Small intestine (tissue), 7 donors: ENCODE measurements around the gene KCNQ1OT1. TPM values are rescaled to one million over a fixed set of nuclear protein-coding genes. Genes with fewer than 3 reads are reported as not detected.

ENCODE experiments used
- DNase-seq, 2 donors: peaks; one replicate each; pipeline versions ENCODE4 v3.0.0 to v3.0.0-alpha.2; 2013
- FAIRE-seq: peaks from 2 replicates; lab custom pipeline; 2012; peaks lifted over from hg19 to GRCh38; lab: Jason Lieb, UNC
- H3K27ac ChIP-seq, 3 donors: one replicate each; pipeline ENCODE4 v1.5.1; 2013; ENCODE audit warnings: low read length in 2 of 3, mild to moderate bottlenecking in 2 of 3, control low read depth in 1 of 3, inconsistent platforms in 1 of 3, low read depth in 1 of 3, moderate library complexity in 1 of 3
- H3K27me3 ChIP-seq, 3 donors: one replicate each; pipeline ENCODE4 v1.6.1; 2013; ENCODE audit warnings: low read length in 3 of 3, inconsistent platforms in 1 of 3; ENCODE audit not compliant: control insufficient read depth in 3 of 3, insufficient read depth in 3 of 3
- H3K36me3 ChIP-seq, 3 donors: one replicate each; pipeline ENCODE4 v1.6.1; 2013; ENCODE audit warnings: low read length in 3 of 3, inconsistent platforms in 1 of 3, low read depth in 1 of 3, mild to moderate bottlenecking in 1 of 3, moderate library complexity in 1 of 3; ENCODE audit not compliant: control insufficient read depth in 3 of 3, insufficient read depth in 2 of 3
- H3K4me1 ChIP-seq, 3 donors: one replicate each; pipeline ENCODE4 v1.6.1; 2013; ENCODE audit warnings: low read length in 2 of 3, inconsistent platforms in 1 of 3, low read depth in 1 of 3, mild to moderate bottlenecking in 1 of 3, moderate library complexity in 1 of 3; ENCODE audit not compliant: control insufficient read depth in 3 of 3, insufficient read depth in 2 of 3
- H3K4me3 ChIP-seq, 3 donors: one replicate each; pipeline ENCODE4 v1.5.1; 2013; ENCODE audit warnings: low read length in 3 of 3, control low read depth in 1 of 3, inconsistent platforms in 1 of 3, low read depth in 1 of 3, mild to moderate bottlenecking in 1 of 3, moderate library complexity in 1 of 3
- H3K9me3 ChIP-seq, 2 donors: one replicate each; pipeline ENCODE4 v1.6.1; 2013; ENCODE audit warnings: low read depth in 1 of 2, low read length in 1 of 2; ENCODE audit not compliant: control insufficient read depth in 2 of 2, insufficient read depth in 1 of 2
- WGBS, 3 donors: extraction: QIAGEN DNeasy Blood & Tissue Kit; methylation state at CpG; one replicate each; pipeline ENCODE4 v1.1.7; 2013; 5-methylcytosine and 5-hydroxymethylcytosine counted together
- polyA plus RNA-seq, 4 donors: library from polyadenylated mRNA; stranded (reverse) in 3 of 4; unstranded in 1 of 4; fragments of 200-250 nt in 3 of 4; fragments of 120-200 nt in 1 of 4; gene quantifications; one replicate each; pipeline versions ENCODE4 v1.2.1 to v1.2.3, GENCODE V29; 2013
- donor health status: healthy with polysubstance abuse.
- donor health status: control.
- donor health status: control.
- donor health status: Bipolar disorder and iron deficiency.
- donor health status: healthy.

KCNQ1OT1 gene
- polyA plus RNA-seq, 4 donors = under 0.01 to 2.3 (median 0.11) TPM

GRCh38 chr11:2726964-2727363 lies 27.2 kb upstream of the KCNQ1OT1 start:
- no peaks in the 10 kb centered on the region for H3K27me3 ChIP-seq
- peaks cover 0 to 15% (median 0%) of the 10 kb centered on the region in 3 donors for H3K36me3 ChIP-seq
- WGBS, 3 donors = 62 to 89% (median 78%) methylated on average over 4 of the region's 4 CpGs
- H3K4me3 ChIP-seq = no peak overlapping the region
- DNase-seq (no peak), FAIRE-seq (no peak)
- H3K9me3 ChIP-seq = peaks cover 0 to 7% of the 10 kb centered on the region in 2 donors
- H3K4me1 ChIP-seq = peaks cover 2 to 80% (median 4%) of the 10 kb centered on the region in 3 donors
- H3K27ac ChIP-seq = peak overlapping the region in 1 of 3 donors; percentile 99

GRCh38 chr11:2725368-2726300 lies 25.8 kb upstream of the KCNQ1OT1 start:
- peak overlapping the region in 1 of 3 donors; percentile 17 for H3K4me3 ChIP-seq
- peak; percentile 49 to 93 for DNase-seq

DNA sequence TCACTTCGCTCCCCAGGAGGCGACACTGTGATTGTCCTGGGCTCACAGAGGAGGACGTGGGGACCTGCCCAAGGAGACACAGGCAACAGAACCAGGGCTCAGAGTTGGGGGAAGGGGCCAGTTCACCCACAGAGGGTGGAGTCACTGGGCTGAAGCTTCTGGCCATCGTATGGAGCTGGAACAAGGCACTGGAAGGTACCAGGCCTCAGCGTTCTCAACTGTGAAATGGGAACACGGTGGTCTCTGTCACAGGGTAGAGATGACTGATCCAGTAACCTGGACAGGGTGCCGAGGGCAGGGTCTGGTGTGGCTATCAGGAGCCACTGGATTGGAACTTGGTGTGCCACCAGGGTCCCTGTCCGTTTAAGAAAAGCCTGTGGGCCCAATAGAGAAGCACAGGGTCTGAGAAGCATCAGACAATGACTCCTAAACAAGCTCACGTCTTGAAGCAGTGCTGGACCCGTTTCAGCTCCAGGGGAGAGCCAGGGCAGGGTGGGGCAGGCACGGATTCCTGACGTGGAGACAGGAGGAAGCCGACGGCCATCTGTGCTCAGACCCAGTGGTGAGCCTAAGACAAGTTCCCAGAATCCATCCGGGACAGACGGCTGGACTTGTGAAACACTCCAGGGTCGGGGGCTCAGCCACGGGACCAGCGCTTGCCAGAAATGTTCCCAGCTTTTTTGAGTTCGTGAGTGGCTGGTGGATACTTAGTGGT lies 25.0 kb upstream of the KCNQ1OT1 start:
- Histone ChIP-seq H3K27ac (peak overlapping the region in 1 of 3 donors; percentile 99), H3K36me3 (peaks cover 0 to 20% (median 0%) of the 10 kb centered on the region in 3 donors), H3K27me3 (no peaks in the 10 kb centered on the region), H3K9me3 (peaks cover 0 to 7% of the 10 kb centered on the region in 2 donors), H3K4me3 (no peak overlapping the region), H3K4me1 (peaks cover 2 to 58% (median 4%) of the 10 kb centered on the region in 3 donors)
- FAIRE-seq (no peak), DNase-seq (peak; percentile 49 to 69)
- 40 to 62% (median 43%) methylated on average over 20 of the region's 20 CpGs for WGBS, 3 donors

More at GRCh38 chr11:2725368-2726300, 25.8 kb upstream of the KCNQ1OT1 start:
- 19 to 59% (median 44%) methylated on average over 27 of the region's 27 CpGs for WGBS, 3 donors
- Histone ChIP-seq H3K27me3 (no peaks in the 10 kb centered on the region), H3K36me3 (peaks cover 0 to 20% (median 0%) of the 10 kb centered on the region in 3 donors), H3K27ac (peak overlapping the region in 2 of 3 donors; percentile 15 to 99), H3K9me3 (peaks cover 0 to 7% of the 10 kb centered on the region in 2 donors), H3K4me1 (peaks cover 2 to 66% (median 4%) of the 10 kb centered on the region in 3 donors)
- no peak for FAIRE-seq

DNA sequence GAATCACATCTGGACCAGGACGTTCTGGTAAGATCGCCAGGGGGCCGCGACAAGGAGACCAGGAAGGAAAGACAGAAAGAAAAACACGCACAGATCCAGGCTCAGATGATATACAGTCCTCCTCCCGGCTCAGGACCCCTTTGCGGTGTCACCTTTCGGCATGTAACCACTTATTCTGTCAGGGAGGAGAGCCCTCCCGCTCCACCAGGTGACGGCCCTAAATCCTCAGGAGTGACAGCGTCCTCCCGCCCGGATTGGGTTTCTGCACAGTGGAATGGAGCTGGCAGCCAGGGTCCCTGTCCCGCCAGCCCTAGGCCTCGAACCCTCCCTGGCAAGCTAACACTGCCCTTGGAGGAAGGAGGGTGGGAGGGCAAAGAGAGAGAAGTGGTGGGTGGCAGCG lies 24.3 kb upstream of the KCNQ1OT1 start:
- no peak overlapping the region for H3K4me3 ChIP-seq
- DNase-seq = no peak
- H3K27me3 ChIP-seq = no peaks in the 10 kb centered on the region
- no peak overlapping the region for H3K27ac ChIP-seq
- H3K36me3 ChIP-seq = peaks cover 0 to 20% (median 0%) of the 10 kb centered on the region in 3 donors
- peaks cover 0 to 7% of the 10 kb centered on the region in 2 donors for H3K9me3 ChIP-seq
- 88 to 95% (median 92%) methylated on average over 16 of the region's 16 CpGs for WGBS, 3 donors
- FAIRE-seq = no peak
- peaks cover 2 to 51% (median 4%) of the 10 kb centered on the region in 3 donors for H3K4me1 ChIP-seq

GRCh38 chr11:2722955-2723354 lies 23.2 kb upstream of the KCNQ1OT1 start:
- DNase-seq (no peak), FAIRE-seq (no peak)
- no peaks in the 10 kb centered on the region for H3K27me3 ChIP-seq
- no peak overlapping the region for H3K27ac ChIP-seq
- H3K9me3 ChIP-seq = peaks cover 0 to 7% of the 10 kb centered on the region in 2 donors
- peaks cover 0 to 20% (median 0%) of the 10 kb centered on the region in 3 donors for H3K36me3 ChIP-seq
- no peak overlapping the region for H3K4me3 ChIP-seq
- WGBS, 3 donors = 60 to 74% (median 74%) methylated on average over 15 of the region's 15 CpGs
- peaks cover 2 to 40% (median 4%) of the 10 kb centered on the region in 3 donors for H3K4me1 ChIP-seq

DNA sequence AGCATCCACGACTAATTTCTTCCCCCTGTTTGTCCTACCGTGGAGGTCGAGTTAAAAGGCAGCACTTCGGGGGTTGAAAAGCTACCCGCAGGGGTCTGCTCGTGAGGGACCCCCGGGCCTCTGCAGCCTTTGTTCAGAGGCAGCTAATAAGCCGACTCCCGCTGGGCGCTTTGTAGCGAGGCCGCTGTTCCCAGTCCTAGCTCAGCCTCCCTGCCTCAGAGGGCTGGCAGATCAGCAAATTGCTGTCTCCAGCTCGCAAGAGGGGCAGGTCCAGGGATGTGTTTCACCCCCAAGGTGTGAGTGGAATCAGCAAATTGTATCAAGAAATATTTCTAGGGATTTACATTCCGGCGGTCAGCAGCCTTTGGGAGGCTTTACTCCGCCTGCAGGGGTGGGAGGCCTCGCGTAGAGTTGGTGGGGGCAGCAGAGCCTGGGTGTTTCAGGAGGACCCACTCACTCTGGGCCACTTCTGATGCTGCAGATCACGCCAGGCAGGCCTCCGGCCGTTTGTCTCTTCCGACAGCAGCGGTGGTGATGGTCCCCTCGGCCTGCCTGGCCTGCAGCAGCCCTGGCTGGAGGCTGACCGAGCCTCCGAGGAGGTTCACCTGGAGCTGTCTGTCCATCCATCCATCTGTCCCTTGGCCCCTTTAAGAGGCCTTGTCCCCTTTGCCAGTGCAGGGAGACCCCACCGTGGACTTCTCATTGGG lies 21.6 kb upstream of the KCNQ1OT1 start:
- WGBS, 3 donors = 87 to 90% (median 90%) methylated on average over 27 of the region's 27 CpGs
- H3K4me3 ChIP-seq = no peak overlapping the region
- peaks cover 0 to 11% (median 0%) of the 10 kb centered on the region in 3 donors for H3K36me3 ChIP-seq
- H3K27ac ChIP-seq = no peak overlapping the region
- no peak for DNase-seq
- peaks cover 2 to 24% (median 4%) of the 10 kb centered on the region in 3 donors for H3K4me1 ChIP-seq
- H3K9me3 ChIP-seq = no peaks in the 10 kb centered on the region
- FAIRE-seq = no peak
- no peaks in the 10 kb centered on the region for H3K27me3 ChIP-seq

- 84 to 88% (median 85%) methylated on average over 17 of the region's 17 CpGs for WGBS, 3 donors
- no peak for DNase-seq
These were observed 20.2 kb upstream of the KCNQ1OT1 start for GRCh38 chr11:2719831-2720590.

More at GRCh38 chr11:2719831-2720590, 20.2 kb upstream of the KCNQ1OT1 start:
- Histone ChIP-seq H3K4me3 (no peak overlapping the region), H3K4me1 (peaks cover 0 to 12% (median 0%) of the 10 kb centered on the region in 3 donors), H3K27me3 (no peaks in the 10 kb centered on the region), H3K9me3 (no peaks in the 10 kb centered on the region), H3K36me3 (peaks cover 0 to 11% (median 0%) of the 10 kb centered on the region in 3 donors), H3K27ac (no peak overlapping the region)
- FAIRE-seq = no peak
